Sigmoid colon (tissue), 7 donors: Measurements from ENCODE around the gene PIGBOS1. TPM values are rescaled to one million over a fixed set of nuclear protein-coding genes. Genes with fewer than 3 reads are reported as not detected.
A peak's percentile ranks its signal among the peaks of the same experiment; 100 is the strongest.

ENCODE experiments used
- DNase-seq: peaks from one replicate; pipeline ENCODE4 v3.0.0-alpha.2; 2019
- H3K27ac ChIP-seq, 4 donors: fragments of 200-600 bp; sonication (generic); one replicate each; pipeline ENCODE4 v1.5.1; 2016 to 2019; ENCODE audit warnings: mild to moderate bottlenecking in 1 of 4
- H3K27me3 ChIP-seq, 3 donors: fragments of 200-600 bp; sonication (generic); one replicate each; pipeline ENCODE4 v1.5.1; 2019; ENCODE audit warnings: mild to moderate bottlenecking in 1 of 3
- H3K36me3 ChIP-seq, 4 donors: fragments of 200-600 bp; sonication (generic); one replicate each; pipeline ENCODE4 v1.5.1; 2016 to 2019
- H3K4me1 ChIP-seq, 4 donors: fragments of 200-600 bp; sonication (generic); one replicate each; pipeline ENCODE4 v1.5.1; 2017 to 2019
- H3K4me3 ChIP-seq, 4 donors: fragments of 200-600 bp; sonication (generic); one replicate each; pipeline ENCODE4 v1.5.1; 2017 to 2019; ENCODE audit warnings: mild to moderate bottlenecking in 2 of 4, moderate library complexity in 1 of 4
- H3K9me3 ChIP-seq, 4 donors: fragments of 200-600 bp in 3 of 4; sonication (generic) in 3 of 4; one replicate each; pipeline versions ENCODE4 v1.5.1 to v1.6.1; 2013 to 2019
- CTCF ChIP-seq, 4 experiments: fragments of 450-650 bp in 3 of 4; fragments of 200-600 bp in 1 of 4; IDR thresholded peaks; one replicate each; pipeline ENCODE4 v1.5.1; 2016 to 2019; ENCODE audit warnings: antibody characterized with exemption in 4 of 4, mild to moderate bottlenecking in 3 of 4, moderate library complexity in 2 of 4
- EP300 ChIP-seq, 4 donors: sonication (generic); formaldehyde crosslinking; IDR thresholded peaks; one replicate each; pipeline ENCODE4 v1.6.1; 2017; ENCODE audit warnings: antibody characterized with exemption in 4 of 4
- POLR2A ChIP-seq, 2 donors: fragments of 450-650 bp; IDR thresholded peaks; one replicate each; pipeline ENCODE4 v1.6.1; 2016; ENCODE audit warnings: antibody characterized with exemption in 2 of 2, mild to moderate bottlenecking in 2 of 2, moderate library complexity in 2 of 2
- POLR2AphosphoS5 ChIP-seq, 4 donors: sonication (generic); formaldehyde crosslinking; IDR thresholded peaks; one replicate each; pipeline ENCODE4 v1.6.1; 2017; ENCODE audit warnings: antibody characterized with exemption in 4 of 4
- WGBS, 2 donors: extraction: QIAGEN DNeasy Blood & Tissue Kit; methylation state at CpG; one replicate each; pipeline ENCODE4 v1.1.7; 2013; 5-methylcytosine and 5-hydroxymethylcytosine counted together
- intact Hi-C: fragments of 100-400 bp; cut with DNase I; formaldehyde crosslinking; loops from one replicate; pipeline ENCODE4 v1.15.1; 2023
- polyA plus RNA-seq, 3 donors: library from polyadenylated mRNA; stranded (reverse); fragments of 200-250 nt; gene quantifications; one replicate each; pipeline ENCODE4 v1.2.3, GENCODE V29; 2013
- total RNA-seq, 4 donors: library from RNA; depleted of rRNA; stranded (reverse); fragments of >200 nt; gene quantifications; one replicate each; pipeline ENCODE4 v1.1.0, GENCODE V29; 2016
- donor health status: healthy with polysubstance abuse.
- donor health status: Bipolar disorder and iron deficiency.
- donor health status: healthy.

The PIGBOS1 gene
- total and polyA plus RNA-seq, 7 donors = 9.2 to 33.8 (median 19.1) TPM

DNA sequence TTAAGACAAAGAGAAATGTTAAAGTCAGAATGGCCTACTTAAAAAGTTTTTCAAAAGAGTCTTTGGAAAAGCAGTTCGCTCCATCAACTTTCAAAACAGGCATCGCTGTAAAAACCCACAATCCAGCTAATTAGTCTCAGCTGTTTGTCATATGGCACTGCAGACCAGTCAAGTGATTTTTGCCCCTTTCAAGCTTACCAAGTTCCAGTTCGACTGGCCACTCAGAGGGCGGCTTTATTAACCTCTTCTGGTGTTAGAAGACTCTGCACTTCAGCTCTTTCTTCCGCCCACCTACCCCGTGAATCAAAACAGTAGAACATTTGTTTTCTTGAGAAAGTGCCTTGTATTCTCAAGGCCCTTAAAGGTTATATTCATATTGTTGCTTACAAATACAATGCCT, 48.6 kb downstream of the PIGBOS1 start:
- no peak for TF ChIP-seq POLR2AphosphoS5 (IDR thresholded peaks at IDR 0.05)
- no peak for TF ChIP-seq EP300 (IDR thresholded peaks at IDR 0.05)
- TF ChIP-seq CTCF (IDR thresholded peaks at IDR 0.05) = no peak
- no peak for TF ChIP-seq POLR2A (IDR thresholded peaks at IDR 0.05)
- WGBS, 2 donors = 86 to 89% methylated on average over 6 of the region's 6 CpGs

DNA sequence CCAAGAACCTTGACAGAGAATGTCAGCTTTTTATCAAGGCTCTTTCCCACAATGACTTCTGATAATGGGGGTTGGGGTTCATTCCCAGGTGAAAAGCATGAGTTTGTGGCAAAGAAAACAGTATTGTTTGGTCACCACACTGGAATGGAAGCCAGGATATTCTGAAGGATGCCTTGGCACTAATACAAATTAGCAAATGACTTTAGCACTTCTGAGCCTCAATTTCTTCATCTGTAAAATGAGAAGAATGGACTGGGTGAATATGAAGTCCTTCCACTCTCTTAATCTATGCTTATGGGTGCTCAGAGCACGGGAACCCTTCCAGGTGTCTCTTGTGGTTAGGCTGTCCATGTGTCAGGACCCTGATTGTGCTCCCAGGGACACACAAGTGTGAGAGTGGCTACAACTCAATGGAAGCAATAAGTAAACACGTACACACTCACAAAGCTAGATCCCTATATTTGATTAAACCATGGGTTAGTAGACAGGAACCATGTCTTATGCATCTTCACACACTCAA, 50.7 kb downstream of the PIGBOS1 start:
- 88 to 92% methylated on average over 2 of the region's 2 CpGs for WGBS, 2 donors
- no peak for DNase-seq
- Histone ChIP-seq H3K36me3 (no peaks in the 10 kb centered on the region), H3K4me3 (no peak overlapping the region), H3K9me3 (no peaks in the 10 kb centered on the region), H3K4me1 (peaks cover 0 to 15% (median 10%) of the 10 kb centered on the region in 4 donors), H3K27me3 (no peaks in the 10 kb centered on the region), H3K27ac (no peak overlapping the region)
- no peak for TF ChIP-seq EP300 (IDR thresholded peaks at IDR 0.05)
- no peak for TF ChIP-seq CTCF (IDR thresholded peaks at IDR 0.05)
- TF ChIP-seq POLR2AphosphoS5 (IDR thresholded peaks at IDR 0.05) = no peak
- TF ChIP-seq POLR2A (IDR thresholded peaks at IDR 0.05) = no peak
- intact Hi-C loops = no loop called here

More for the DNA sequence above, 48.6 kb downstream of the PIGBOS1 start:
- H3K4me3 ChIP-seq = no peak overlapping the region
- no peak for DNase-seq
- H3K4me1 ChIP-seq = peaks cover 0 to 15% (median 10%) of the 10 kb centered on the region in 4 donors
- intact Hi-C loops = no loop called here
- no peaks in the 10 kb centered on the region for H3K9me3 ChIP-seq
- no peaks in the 10 kb centered on the region for H3K27me3 ChIP-seq
- H3K36me3 ChIP-seq = no peaks in the 10 kb centered on the region
- H3K27ac ChIP-seq = no peak overlapping the region

DNA sequence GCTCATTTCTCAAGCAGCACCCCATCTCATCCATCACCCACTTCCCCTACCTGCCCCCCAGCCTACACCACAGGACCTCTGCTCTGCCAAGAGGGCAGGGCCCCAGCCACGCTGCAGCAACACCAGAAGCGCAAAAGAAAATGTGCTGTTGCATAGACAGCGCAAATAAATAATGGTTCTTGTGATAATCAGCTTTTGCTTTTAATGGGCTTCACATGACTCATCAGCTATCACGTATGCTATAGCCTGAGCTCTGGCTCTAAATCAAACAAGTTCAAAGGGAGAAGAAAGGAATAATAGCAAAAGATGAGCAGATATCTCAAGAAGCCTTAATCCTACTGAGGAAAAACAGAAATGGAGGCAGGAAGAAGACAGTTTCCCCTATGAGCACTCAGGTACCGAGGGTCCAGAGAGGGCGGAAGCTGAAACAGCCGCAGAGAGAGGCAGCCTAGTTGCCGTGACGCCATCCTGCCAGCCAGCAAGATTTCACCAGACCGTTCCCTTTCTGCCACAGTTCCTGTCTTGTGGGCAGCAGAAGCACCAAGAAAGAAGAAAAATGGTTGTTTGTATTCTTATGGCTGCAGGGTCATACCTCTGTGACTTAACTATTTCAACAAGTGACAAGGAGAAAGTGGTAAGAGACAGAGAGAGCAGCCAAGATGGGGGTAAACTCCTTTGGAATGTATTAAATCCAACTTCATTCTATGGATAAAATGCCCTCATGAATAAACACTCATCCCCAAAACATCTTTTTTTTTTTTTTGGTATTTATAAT, 51.3 kb downstream of the PIGBOS1 start:
- Histone ChIP-seq H3K27ac (peak overlapping the region in 2 of 4 donors; percentile 4 to 6), H3K36me3 (no peaks in the 10 kb centered on the region), H3K27me3 (no peaks in the 10 kb centered on the region), H3K4me3 (no peak overlapping the region), H3K4me1 (peaks cover 0 to 15% (median 10%) of the 10 kb centered on the region in 4 donors), H3K9me3 (no peaks in the 10 kb centered on the region)
- intact Hi-C loops = no loop called here
- no peak for TF ChIP-seq POLR2A (IDR thresholded peaks at IDR 0.05)
- TF ChIP-seq EP300 (IDR thresholded peaks at IDR 0.05) = no peak
- no peak for TF ChIP-seq CTCF (IDR thresholded peaks at IDR 0.05)
- TF ChIP-seq POLR2AphosphoS5 (IDR thresholded peaks at IDR 0.05) = no peak
- WGBS, 2 donors = 53 to 78% methylated on average over 10 of the region's 10 CpGs
- DNase-seq = no peak

Other genes with a start within 250 kb of the PIGBOS1 start
- 100 to 1,000 TPM; 106 to 171 (median 124) TPM for gene RSL24D1, start 122.2 kb downstream of the PIGBOS1 start, total RNA-seq
- 10 to 100 TPM; 56.2 to 89.5 (median 75.6) TPM for gene RSL24D1, start 122.2 kb downstream of the PIGBOS1 start, polyA plus RNA-seq
- 10 to 100 TPM; 13.0 to 27.7 (median 16.6) TPM for gene RAB27A, start 29.3 kb downstream of the PIGBOS1 start, total RNA-seq
- gene RAB27A, start 29.3 kb downstream of the PIGBOS1 start, polyA plus RNA-seq = 100 to 1,000 TPM in 2 of 3 donors, 10 to 100 TPM in 1; 42.7 to 194 (median 180) TPM
- 10 to 100 TPM in 1 of 4 donors, 1 to 10 TPM in 3; 5.3 to 13.6 (median 7.7) TPM for gene PIGB, start 99 bp upstream of the PIGBOS1 start, total RNA-seq
- gene PIGB, start 99 bp upstream of the PIGBOS1 start, polyA plus RNA-seq = 10 to 100 TPM in 1 of 3 donors, 1 to 10 TPM in 2; 3.9 to 11.3 (median 5.4) TPM
- gene CCPG1, start 89.2 kb upstream of the PIGBOS1 start, total RNA-seq = 10 to 100 TPM; 49.0 to 58.7 (median 55.4) TPM
- 10 to 100 TPM in 1 of 3 donors, 1 to 10 TPM in 2; 7.6 to 23.6 (median 8.4) TPM for gene CCPG1, start 89.2 kb upstream of the PIGBOS1 start, polyA plus RNA-seq
- gene PIERCE2, start 89.4 kb upstream of the PIGBOS1 start, total RNA-seq = 1 to 10 TPM in 3 of 4 donors, under 1 TPM in 1; 0.81 to 6.6 (median 5.3) TPM
- gene PIERCE2, start 89.4 kb upstream of the PIGBOS1 start, polyA plus RNA-seq = 10 to 100 TPM in 2 of 3 donors, 1 to 10 TPM in 1; 4.3 to 24.0 (median 20.4) TPM
- gene DNAAF4, start 189.1 kb upstream of the PIGBOS1 start, total RNA-seq = 1 to 10 TPM in 3 of 4 donors, under 1 TPM in 1; 0.99 to 2.1 (median 1.4) TPM
- 1 to 10 TPM in 2 of 3 donors, under 1 TPM in 1; 0.92 to 1.8 (median 1.1) TPM for gene DNAAF4, start 189.1 kb upstream of the PIGBOS1 start, polyA plus RNA-seq